Measurements from ENCODE around the gene CENPP.

CENPP gene

GRCh38 chr9:92530893-92531292, 205.1 kb downstream of the CENPP start:
- no peak overlapping the region for H3K27ac ChIP-seq
- no peak for DNase-seq (ENCODE audit: low read depth, low spot score)
- H3K36me3 ChIP-seq (ENCODE audit: insufficient read depth, low read length) = no peaks in the 10 kb centered on the region
- H3K9me3 ChIP-seq (ENCODE audit: low read depth, low read length) = no peaks in the 10 kb centered on the region
- H3K9ac ChIP-seq (ENCODE audit: insufficient read length) = no peak overlapping the region
- no peak overlapping the region for H3K4me3 ChIP-seq
- TF ChIP-seq FOXP2 (optimal IDR thresholded peaks at IDR 0.05; ENCODE audit: control extremely low read depth, extremely low read length, insufficient read depth) (no peak), EZH2 (IDR thresholded peaks at IDR 0.05) (no peak), POLR2AphosphoS5 (IDR thresholded peaks at IDR 0.05; ENCODE audit: borderline replicate concordance, low read depth, low read length) (no peak)

- H3K9ac ChIP-seq (ENCODE audit: insufficient read length) = peak overlapping the region; percentile 37
- no peak for DNase-seq (ENCODE audit: low read depth, low spot score)
- no peaks in the 10 kb centered on the region for H3K36me3 ChIP-seq (ENCODE audit: insufficient read depth, low read length)
- no peak for TF ChIP-seq EZH2 (IDR thresholded peaks at IDR 0.05)
- H3K27ac ChIP-seq = peak overlapping the region; percentile 57
- peak overlapping the region; percentile 67 for H3K4me3 ChIP-seq
- no peaks in the 10 kb centered on the region for H3K9me3 ChIP-seq (ENCODE audit: low read depth, low read length)
Measured at GRCh38 chr9:92534204-92534603, 208.5 kb downstream of the CENPP start.

GRCh38 chr9:92534674-92535073, 208.9 kb downstream of the CENPP start:
- Histone ChIP-seq H3K9me3 (ENCODE audit: low read depth, low read length) (no peaks in the 10 kb centered on the region), H3K4me3 (peak overlapping the region; percentile 67), H3K9ac (ENCODE audit: insufficient read length) (peak overlapping the region; percentile 72), H3K36me3 (ENCODE audit: insufficient read depth, low read length) (no peaks in the 10 kb centered on the region), H3K27ac (peak overlapping the region; percentile 57)
- TF ChIP-seq EZH2 (IDR thresholded peaks at IDR 0.05) (no peak), FOXP2 (optimal IDR thresholded peaks at IDR 0.05; ENCODE audit: control extremely low read depth, extremely low read length, insufficient read depth) (no peak), POLR2AphosphoS5 (IDR thresholded peaks at IDR 0.05; ENCODE audit: borderline replicate concordance, low read depth, low read length) (no peak)
- no peak for DNase-seq (ENCODE audit: low read depth, low spot score)

GRCh38 chr9:92535940-92536850, 210.4 kb downstream of the CENPP start, which contains the start of gene ECM2:
ECM2 (minus strand) TSS chr9:92535990; CDS start chr9:92522866, 13,124 bp downstream.
- Histone ChIP-seq H3K27ac (peak within 1 kb of the TSS; percentile 84), H3K9me3 (ENCODE audit: low read depth, low read length) (no peaks in the 10 kb centered on the region), H3K36me3 (ENCODE audit: insufficient read depth, low read length) (no peaks in the 10 kb centered on the region), H3K4me3 (peak within 1 kb of the TSS; percentile 67), H3K9ac (ENCODE audit: insufficient read length) (peak within 1 kb of the TSS; percentile 72)
- DNase-seq (ENCODE audit: low read depth, low spot score) = peak; percentile 50
- TF ChIP-seq POLR2AphosphoS5 (IDR thresholded peaks at IDR 0.05; ENCODE audit: borderline replicate concordance, low read depth, low read length) = no peak

GRCh38 chr9:92538541-92538940, 212.8 kb downstream of the CENPP start:
- Histone ChIP-seq H3K36me3 (ENCODE audit: insufficient read depth, low read length) (no peaks in the 10 kb centered on the region), H3K4me3 (no peak overlapping the region), H3K9me3 (ENCODE audit: low read depth, low read length) (no peaks in the 10 kb centered on the region), H3K9ac (ENCODE audit: insufficient read length) (no peak overlapping the region), H3K27ac (no peak overlapping the region)
- DNase-seq (ENCODE audit: low read depth, low spot score) = no peak
- TF ChIP-seq EZH2 (IDR thresholded peaks at IDR 0.05) (no peak), POLR2AphosphoS5 (IDR thresholded peaks at IDR 0.05; ENCODE audit: borderline replicate concordance, low read depth, low read length) (no peak), FOXP2 (optimal IDR thresholded peaks at IDR 0.05; ENCODE audit: control extremely low read depth, extremely low read length, insufficient read depth) (no peak)

GRCh38 chr9:92543972-92544371, 218.2 kb downstream of the CENPP start:
- H3K36me3 ChIP-seq (ENCODE audit: insufficient read depth, low read length) = no peaks in the 10 kb centered on the region
- H3K9ac ChIP-seq (ENCODE audit: insufficient read length) = no peak overlapping the region
- no peak overlapping the region for H3K27ac ChIP-seq
- DNase-seq (ENCODE audit: low read depth, low spot score) = no peak
- no peak overlapping the region for H3K4me3 ChIP-seq
- no peaks in the 10 kb centered on the region for H3K9me3 ChIP-seq (ENCODE audit: low read depth, low read length)
- no peak for TF ChIP-seq EZH2 (IDR thresholded peaks at IDR 0.05)
- TF ChIP-seq POLR2AphosphoS5 (IDR thresholded peaks at IDR 0.05; ENCODE audit: borderline replicate concordance, low read depth, low read length) = no peak
- TF ChIP-seq FOXP2 (optimal IDR thresholded peaks at IDR 0.05; ENCODE audit: control extremely low read depth, extremely low read length, insufficient read depth) = no peak

GRCh38 chr9:92545002-92545510, 219.3 kb downstream of the CENPP start:
- no peak for TF ChIP-seq EZH2 (IDR thresholded peaks at IDR 0.05)
- TF ChIP-seq FOXP2 (optimal IDR thresholded peaks at IDR 0.05; ENCODE audit: control extremely low read depth, extremely low read length, insufficient read depth) = no peak
- TF ChIP-seq POLR2AphosphoS5 (IDR thresholded peaks at IDR 0.05; ENCODE audit: borderline replicate concordance, low read depth, low read length) = no peak
- Histone ChIP-seq H3K36me3 (ENCODE audit: insufficient read depth, low read length) (no peaks in the 10 kb centered on the region), H3K9ac (ENCODE audit: insufficient read length) (no peak overlapping the region), H3K4me3 (no peak overlapping the region), H3K27ac (no peak overlapping the region), H3K9me3 (ENCODE audit: low read depth, low read length) (no peaks in the 10 kb centered on the region)
- no peak for DNase-seq (ENCODE audit: low read depth, low spot score)

GRCh38 chr9:92547356-92547755, 221.6 kb downstream of the CENPP start:
- Histone ChIP-seq H3K27ac (no peak overlapping the region), H3K9ac (ENCODE audit: insufficient read length) (no peak overlapping the region), H3K36me3 (ENCODE audit: insufficient read depth, low read length) (no peaks in the 10 kb centered on the region), H3K9me3 (ENCODE audit: low read depth, low read length) (no peaks in the 10 kb centered on the region), H3K4me3 (no peak overlapping the region)
- no peak for TF ChIP-seq POLR2AphosphoS5 (IDR thresholded peaks at IDR 0.05; ENCODE audit: borderline replicate concordance, low read depth, low read length)
- TF ChIP-seq FOXP2 (optimal IDR thresholded peaks at IDR 0.05; ENCODE audit: control extremely low read depth, extremely low read length, insufficient read depth) = no peak
- no peak for TF ChIP-seq EZH2 (IDR thresholded peaks at IDR 0.05)
- no peak for DNase-seq (ENCODE audit: low read depth, low spot score)

All from SK-N-MC (cell line).